Measurements from ENCODE around the gene ST7.

ST7 gene

DNA sequence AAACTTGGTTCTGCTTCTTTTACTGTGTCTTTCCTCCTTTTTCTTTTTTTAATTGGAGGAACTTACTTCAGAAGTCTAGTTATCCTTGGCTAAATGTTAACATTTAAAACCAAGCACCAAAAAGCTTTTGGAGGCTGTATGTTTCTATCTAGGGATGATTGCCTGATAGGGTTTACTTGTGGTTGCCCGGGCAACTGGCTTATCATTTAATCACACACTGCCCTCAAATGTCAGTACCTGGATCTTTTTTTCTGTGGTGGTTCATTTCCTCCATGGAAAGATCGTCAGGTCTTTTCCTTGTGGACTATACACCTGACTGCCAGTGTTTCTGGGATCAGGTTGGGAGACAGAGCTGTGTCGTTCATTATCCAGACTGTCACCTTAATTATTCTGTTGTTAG, 196.4 kb downstream of the ST7 start:
- Histone ChIP-seq H3K27ac (no peak overlapping the region), H3K36me3 (no peaks in the 10 kb centered on the region), H3K27me3 (ENCODE audit: insufficient read depth, low read depth, severe bottlenecking) (peaks cover 63% of the 10 kb centered on the region), H3K4me3 (ENCODE audit: low read depth, low read length) (no peak overlapping the region), H3K9me3 (ENCODE audit: severe bottlenecking) (no peaks in the 10 kb centered on the region)
- DNase-seq, result no peak
- TF ChIP-seq, protein P1, sequence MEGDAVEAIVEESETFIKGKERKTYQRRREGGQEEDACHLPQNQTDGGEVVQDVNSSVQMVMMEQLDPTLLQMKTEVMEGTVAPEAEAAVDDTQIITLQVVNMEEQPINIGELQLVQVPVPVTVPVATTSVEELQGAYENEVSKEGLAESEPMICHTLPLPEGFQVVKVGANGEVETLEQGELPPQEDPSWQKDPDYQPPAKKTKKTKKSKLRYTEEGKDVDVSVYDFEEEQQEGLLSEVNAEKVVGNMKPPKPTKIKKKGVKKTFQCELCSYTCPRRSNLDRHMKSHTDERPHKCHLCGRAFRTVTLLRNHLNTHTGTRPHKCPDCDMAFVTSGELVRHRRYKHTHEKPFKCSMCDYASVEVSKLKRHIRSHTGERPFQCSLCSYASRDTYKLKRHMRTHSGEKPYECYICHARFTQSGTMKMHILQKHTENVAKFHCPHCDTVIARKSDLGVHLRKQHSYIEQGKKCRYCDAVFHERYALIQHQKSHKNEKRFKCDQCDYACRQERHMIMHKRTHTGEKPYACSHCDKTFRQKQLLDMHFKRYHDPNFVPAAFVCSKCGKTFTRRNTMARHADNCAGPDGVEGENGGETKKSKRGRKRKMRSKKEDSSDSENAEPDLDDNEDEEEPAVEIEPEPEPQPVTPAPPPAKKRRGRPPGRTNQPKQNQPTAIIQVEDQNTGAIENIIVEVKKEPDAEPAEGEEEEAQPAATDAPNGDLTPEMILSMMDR (IDR thresholded peaks at IDR 0.05; ENCODE audit: low read depth, low read length), result no peak

DNA sequence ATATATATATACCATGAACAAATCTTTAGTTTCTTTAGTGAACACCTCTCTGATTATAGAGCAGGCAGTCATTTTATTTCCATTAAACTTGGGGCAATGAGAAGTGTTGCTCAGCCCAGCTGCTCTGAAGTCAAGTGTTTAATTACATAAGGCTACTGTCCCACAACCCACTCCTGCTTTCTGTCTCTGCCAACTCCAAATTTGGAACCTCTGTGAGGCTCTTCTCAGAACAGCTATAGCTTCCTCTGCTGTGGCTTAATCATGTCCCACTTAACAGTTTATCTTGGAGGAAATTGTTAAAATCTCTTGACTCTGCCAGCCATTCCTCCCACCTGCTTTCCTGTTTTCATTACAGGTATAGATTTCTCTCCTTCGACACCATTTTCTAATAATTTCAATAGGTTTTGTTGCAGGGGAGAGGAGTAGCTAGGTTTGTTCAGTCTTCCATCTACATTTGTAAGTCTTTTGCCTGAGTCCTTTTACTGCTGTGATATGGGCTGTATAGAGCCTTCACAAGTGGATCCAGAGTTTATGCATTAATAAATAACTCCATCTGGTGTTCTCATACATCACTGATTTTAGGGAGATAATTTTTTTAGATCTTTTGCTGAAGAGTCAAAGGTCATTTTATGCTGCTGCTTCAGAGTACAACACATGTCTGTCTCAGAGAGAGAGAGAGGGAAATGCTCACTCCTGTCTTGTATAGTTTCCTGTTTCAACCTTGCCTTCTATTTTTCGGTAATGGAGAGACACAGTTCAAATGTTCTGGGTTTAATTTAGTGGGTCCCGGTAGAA, 199.1 kb downstream of the ST7 start:
- Histone ChIP-seq H3K4me3 (ENCODE audit: low read depth, low read length) (no peak overlapping the region), H3K36me3 (no peaks in the 10 kb centered on the region), H3K27ac (no peak overlapping the region), H3K9me3 (ENCODE audit: severe bottlenecking) (no peaks in the 10 kb centered on the region), H3K27me3 (ENCODE audit: insufficient read depth, low read depth, severe bottlenecking) (peaks cover 56% of the 10 kb centered on the region)
- DNase-seq, result no peak
- TF ChIP-seq, protein P1 (IDR thresholded peaks at IDR 0.05; ENCODE audit: low read depth, low read length), result no peak

- H3K4me3 ChIP-seq (ENCODE audit: low read depth, low read length), result no peak overlapping the region
- no peak overlapping the region for H3K27ac ChIP-seq
- H3K36me3 ChIP-seq, result no peaks in the 10 kb centered on the region
- H3K27me3 ChIP-seq (ENCODE audit: insufficient read depth, low read depth, severe bottlenecking), result peaks cover 62% of the 10 kb centered on the region
- no peak for DNase-seq
- H3K9me3 ChIP-seq (ENCODE audit: severe bottlenecking), result no peaks in the 10 kb centered on the region
- TF ChIP-seq, protein P1 (IDR thresholded peaks at IDR 0.05; ENCODE audit: low read depth, low read length), result no peak
Observed at GRCh38 chr7:117153016-117153545, 199.8 kb downstream of the ST7 start.

DNA sequence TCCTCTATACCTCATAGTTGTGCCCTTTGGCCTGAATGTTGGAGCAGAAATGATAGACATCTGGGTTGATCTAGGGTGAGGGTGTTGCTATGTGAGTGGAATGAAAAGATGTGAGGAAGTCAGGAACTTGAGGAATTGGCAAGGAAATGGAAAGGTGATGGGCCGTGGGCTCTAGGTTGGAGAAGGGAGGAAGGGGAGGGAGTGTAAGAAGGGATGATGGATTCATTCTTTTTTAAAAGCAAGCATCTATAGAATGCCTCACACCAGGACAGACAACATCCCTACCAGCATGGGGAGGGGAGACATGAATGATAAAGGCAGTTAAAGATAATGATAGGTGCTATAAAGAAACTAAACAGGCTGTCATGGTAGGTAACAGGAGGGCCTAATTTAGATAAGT, 201.4 kb downstream of the ST7 start:
- H3K9me3 ChIP-seq (ENCODE audit: severe bottlenecking), result no peaks in the 10 kb centered on the region
- TF ChIP-seq, protein P1 (IDR thresholded peaks at IDR 0.05; ENCODE audit: low read depth, low read length), result no peak
- H3K36me3 ChIP-seq, result no peaks in the 10 kb centered on the region
- no peak overlapping the region for H3K27ac ChIP-seq
- no peak overlapping the region for H3K4me3 ChIP-seq (ENCODE audit: low read depth, low read length)
- H3K27me3 ChIP-seq (ENCODE audit: insufficient read depth, low read depth, severe bottlenecking), result peaks cover 68% of the 10 kb centered on the region
- DNase-seq, result no peak

DNA sequence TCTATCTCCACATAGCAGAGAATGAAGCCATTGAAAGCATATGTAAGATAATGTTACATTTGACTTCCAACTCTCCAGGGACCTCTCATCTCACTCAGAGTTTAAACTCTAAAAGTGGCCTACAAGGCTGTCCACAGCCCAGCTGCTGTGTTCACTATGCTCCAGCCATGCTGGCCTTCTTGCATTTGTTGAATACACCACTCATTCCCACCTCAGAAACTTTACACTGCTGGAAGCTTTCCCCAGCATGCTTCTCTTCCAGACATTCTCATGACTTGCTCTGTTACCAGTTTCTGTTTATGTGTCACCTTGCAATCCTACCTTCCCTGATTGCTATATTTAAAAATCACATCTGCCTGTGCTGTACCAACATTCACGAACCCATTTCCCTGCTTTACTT, 202.4 kb downstream of the ST7 start:
- no peaks in the 10 kb centered on the region for H3K36me3 ChIP-seq
- peaks cover 60% of the 10 kb centered on the region for H3K27me3 ChIP-seq (ENCODE audit: insufficient read depth, low read depth, severe bottlenecking)
- TF ChIP-seq, protein P1 (IDR thresholded peaks at IDR 0.05; ENCODE audit: low read depth, low read length), result no peak
- H3K27ac ChIP-seq, result no peak overlapping the region
- no peak overlapping the region for H3K4me3 ChIP-seq (ENCODE audit: low read depth, low read length)
- H3K9me3 ChIP-seq (ENCODE audit: severe bottlenecking), result no peaks in the 10 kb centered on the region
- no peak for DNase-seq
